ENCODE data around the gene VWA8. TPM values are rescaled to one million over a fixed set of nuclear protein-coding genes. Genes with fewer than 3 reads are reported as not detected.
"Not testable (repeated sequence)": the region's sequence is repeated elsewhere in the genome, so short reads cannot be mapped to it uniquely, and the experiment has no call there.

VWA8 gene
- total and polyA plus RNA-seq, 9 donors: 6.5 to 16.0 (median 9.3) TPM

DNA sequence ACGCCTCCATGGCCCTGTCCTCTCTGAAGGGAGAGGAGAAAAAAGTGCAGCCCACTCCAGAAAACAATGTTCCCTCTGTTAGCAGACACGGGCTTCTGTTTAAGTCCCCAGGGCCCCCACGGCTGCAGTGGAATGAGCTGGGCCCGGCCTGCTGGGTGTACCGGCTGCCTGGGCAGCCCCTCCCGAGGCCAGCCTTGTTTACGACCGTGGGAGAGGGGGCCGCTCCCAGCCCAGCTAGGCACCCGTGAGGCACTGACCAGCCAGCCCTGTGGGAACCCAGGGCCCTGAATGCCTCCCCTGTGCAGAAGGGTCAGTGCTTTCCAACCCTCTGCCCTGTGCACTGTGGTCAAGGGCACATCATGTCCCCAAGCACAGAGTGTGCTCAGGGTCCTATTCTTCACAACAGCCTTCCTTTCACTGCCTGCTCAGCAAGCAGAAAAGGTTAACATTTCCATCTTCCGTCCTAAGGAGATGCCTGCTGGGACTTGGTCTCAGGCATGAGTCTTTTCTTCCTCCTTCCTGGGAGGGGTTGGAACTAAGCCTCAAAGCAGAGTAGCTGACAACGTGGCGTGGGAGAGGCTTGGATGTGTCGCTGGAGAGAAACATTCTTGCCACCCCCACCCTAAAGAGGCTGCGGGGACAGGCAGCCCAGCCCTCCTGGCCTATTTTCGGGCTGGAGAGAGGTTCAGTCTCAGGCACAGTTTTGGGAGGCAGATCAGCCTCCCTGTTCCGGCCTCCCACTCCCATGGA is 413.5 kb downstream of the VWA8 start:
- Histone ChIP-seq H3K36me3 (ENCODE audit: control insufficient read depth, insufficient read depth, low read length) (no peaks in the 10 kb centered on the region), H3K4me1 (ENCODE audit: control insufficient read depth, insufficient read depth, low read length) (peaks cover 20% of the 10 kb centered on the region), H3K27ac (ENCODE audit: low read length) (peak overlapping the region; percentile 29), H3K27me3 (ENCODE audit: control insufficient read depth, insufficient read depth, low read length) (no peaks in the 10 kb centered on the region), H3K4me3 (ENCODE audit: low read length) (no peak overlapping the region), H3K9me3 (replicated peaks; ENCODE audit: control insufficient read depth, low read depth, low read length) (peaks cover under 1% of the 10 kb centered on the region)
- 24% methylated on average over 14 of the region's 17 CpGs for WGBS (ENCODE audit: insufficient coverage)
- peak; percentile 86 for DNase-seq

DNA sequence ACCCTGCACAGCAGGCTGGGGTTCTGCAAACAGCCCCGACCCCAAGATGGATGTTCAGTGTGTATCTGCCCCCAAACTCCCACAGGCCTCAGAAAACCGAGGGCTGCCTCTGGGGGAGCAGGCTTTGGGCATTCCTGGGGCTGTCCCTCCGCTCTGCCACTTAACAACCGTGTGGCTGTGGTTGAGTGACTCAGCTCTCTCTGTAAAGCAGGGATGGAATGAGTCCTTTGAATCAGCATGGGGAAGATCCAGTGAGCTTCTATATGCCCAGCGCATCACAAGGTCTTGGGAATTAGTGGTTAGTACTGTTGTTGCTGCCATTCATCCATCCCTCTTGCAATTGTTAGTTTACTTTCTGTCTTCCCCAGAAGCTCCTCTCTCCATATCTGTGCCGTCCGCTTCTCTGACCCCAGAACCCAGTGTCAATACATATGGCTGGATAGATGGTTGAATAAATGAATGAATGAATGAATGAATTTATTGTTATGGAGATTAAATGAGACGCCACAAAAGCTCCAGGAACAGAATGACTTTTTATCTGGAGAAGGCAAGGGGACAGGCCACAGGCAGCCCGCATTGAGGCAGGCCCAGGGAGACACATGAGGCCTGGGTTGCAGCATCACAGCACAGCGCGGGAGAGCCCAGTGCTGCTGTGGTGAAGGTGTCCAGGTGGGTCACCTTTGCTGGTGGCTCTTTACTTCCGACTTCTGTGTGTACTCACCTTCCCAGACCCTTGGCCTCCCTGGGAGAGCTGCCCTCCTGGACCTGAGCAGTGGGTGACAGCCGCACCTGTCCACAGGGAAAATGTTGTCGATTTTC is 414.3 kb downstream of the VWA8 start:
- WGBS (ENCODE audit: insufficient coverage): 78% methylated on average over 7 of the region's 14 CpGs
- Histone ChIP-seq H3K9me3 (replicated peaks; ENCODE audit: control insufficient read depth, low read depth, low read length) (peaks cover 2% of the 10 kb centered on the region), H3K4me1 (ENCODE audit: control insufficient read depth, insufficient read depth, low read length) (peaks cover 15% of the 10 kb centered on the region), H3K27me3 (ENCODE audit: control insufficient read depth, insufficient read depth, low read length) (no peaks in the 10 kb centered on the region), H3K27ac (ENCODE audit: low read length) (no peak overlapping the region), H3K4me3 (ENCODE audit: low read length) (no peak overlapping the region), H3K36me3 (ENCODE audit: control insufficient read depth, insufficient read depth, low read length) (no peaks in the 10 kb centered on the region)
- DNase-seq: no peak

DNA sequence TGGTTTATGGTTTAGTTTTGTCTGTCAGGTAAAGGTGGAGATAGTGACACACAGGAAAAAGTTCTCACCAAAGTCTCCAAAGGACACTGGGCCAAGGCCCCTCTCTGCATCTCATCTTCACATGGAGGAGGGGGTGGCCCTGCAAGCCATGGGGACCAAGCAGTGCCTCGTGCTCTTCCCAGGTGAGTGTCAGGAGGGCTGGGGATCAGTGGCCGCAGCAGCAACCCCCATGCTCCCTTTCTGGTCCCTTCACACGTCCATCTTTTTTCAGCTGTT is 415.5 kb downstream of the VWA8 start:
- no peak overlapping the region for H3K27ac ChIP-seq (ENCODE audit: low read length)
- H3K4me3 ChIP-seq (ENCODE audit: low read length): no peak overlapping the region
- WGBS (ENCODE audit: insufficient coverage): no CpG with 5 or more reads among the region's 3 CpGs
- H3K36me3 ChIP-seq (ENCODE audit: control insufficient read depth, insufficient read depth, low read length): no peaks in the 10 kb centered on the region
- peaks cover 15% of the 10 kb centered on the region for H3K4me1 ChIP-seq (ENCODE audit: control insufficient read depth, insufficient read depth, low read length)
- no peak for DNase-seq
- no peaks in the 10 kb centered on the region for H3K27me3 ChIP-seq (ENCODE audit: control insufficient read depth, insufficient read depth, low read length)
- H3K9me3 ChIP-seq (replicated peaks; ENCODE audit: control insufficient read depth, low read depth, low read length): peaks cover 2% of the 10 kb centered on the region

DNA sequence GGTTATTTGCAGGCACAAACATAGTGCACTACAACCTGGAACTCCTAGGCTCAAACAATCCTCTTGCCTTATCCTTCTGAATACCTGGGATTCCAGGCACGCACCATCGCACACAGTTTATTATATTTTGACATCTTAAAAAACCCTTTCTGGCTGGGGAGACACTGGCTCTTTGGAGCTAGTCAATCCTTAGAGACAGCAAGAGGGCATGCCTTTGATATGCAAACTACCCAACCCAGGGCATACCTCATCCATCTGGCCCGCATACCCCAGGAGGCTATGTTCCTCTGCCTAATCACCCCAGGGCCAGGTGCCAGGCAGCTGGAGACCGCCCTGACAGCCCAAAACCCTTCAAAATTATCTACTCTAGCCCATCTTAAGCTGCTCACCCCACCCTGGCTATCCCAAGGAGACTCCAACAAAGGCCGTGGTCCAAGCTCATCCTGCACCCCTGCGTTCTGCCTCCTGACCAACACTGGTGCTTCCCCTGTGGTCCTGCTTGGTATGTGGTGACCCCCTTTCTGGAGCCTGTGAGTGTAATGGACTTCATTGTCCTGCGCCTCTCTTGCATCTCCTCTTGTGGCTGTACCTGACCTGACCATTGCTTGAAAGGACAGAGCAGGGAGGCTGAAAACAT is 417.1 kb downstream of the VWA8 start:
- Histone ChIP-seq H3K27ac (ENCODE audit: low read length) (no peak overlapping the region), H3K36me3 (ENCODE audit: control insufficient read depth, insufficient read depth, low read length) (no peaks in the 10 kb centered on the region), H3K4me1 (ENCODE audit: control insufficient read depth, insufficient read depth, low read length) (peaks cover 15% of the 10 kb centered on the region), H3K4me3 (ENCODE audit: low read length) (no peak overlapping the region), H3K9me3 (replicated peaks; ENCODE audit: control insufficient read depth, low read depth, low read length) (peaks cover 2% of the 10 kb centered on the region), H3K27me3 (ENCODE audit: control insufficient read depth, insufficient read depth, low read length) (no peaks in the 10 kb centered on the region)
- no peak for DNase-seq
- WGBS (ENCODE audit: insufficient coverage): 97% methylated on average over 6 of the region's 7 CpGs

DNA sequence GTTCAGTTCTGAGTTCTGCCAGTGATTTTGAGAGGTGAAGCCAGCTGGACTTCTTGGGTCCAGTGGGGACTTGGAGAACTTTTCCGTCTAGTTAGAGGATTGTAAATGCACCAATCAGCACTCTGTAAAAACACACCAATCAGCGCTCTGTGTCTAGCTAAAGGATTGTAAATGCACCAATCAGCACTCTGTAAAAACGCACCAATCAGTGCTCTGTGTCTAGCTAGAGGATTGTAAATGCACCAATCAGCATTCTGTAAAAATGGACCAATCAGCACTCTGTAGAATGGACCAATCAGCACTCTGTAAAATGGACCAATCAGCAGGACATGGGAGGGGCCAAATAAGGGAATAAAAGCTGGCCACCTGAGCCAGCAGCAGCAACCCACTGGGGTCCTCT is 418.1 kb downstream of the VWA8 start:
- not testable (repeated sequence) for H3K4me3 ChIP-seq (ENCODE audit: low read length); H3K36me3 ChIP-seq (ENCODE audit: control insufficient read depth, insufficient read depth, low read length); H3K9me3 ChIP-seq (replicated peaks; ENCODE audit: control insufficient read depth, low read depth, low read length); DNase-seq; H3K27ac ChIP-seq (ENCODE audit: low read length); H3K27me3 ChIP-seq (ENCODE audit: control insufficient read depth, insufficient read depth, low read length)
- no CpG with 5 or more reads among the region's 3 CpGs for WGBS (ENCODE audit: insufficient coverage)
- H3K4me1 ChIP-seq (ENCODE audit: control insufficient read depth, insufficient read depth, low read length): peaks cover 11% of the 10 kb centered on the region

DNA sequence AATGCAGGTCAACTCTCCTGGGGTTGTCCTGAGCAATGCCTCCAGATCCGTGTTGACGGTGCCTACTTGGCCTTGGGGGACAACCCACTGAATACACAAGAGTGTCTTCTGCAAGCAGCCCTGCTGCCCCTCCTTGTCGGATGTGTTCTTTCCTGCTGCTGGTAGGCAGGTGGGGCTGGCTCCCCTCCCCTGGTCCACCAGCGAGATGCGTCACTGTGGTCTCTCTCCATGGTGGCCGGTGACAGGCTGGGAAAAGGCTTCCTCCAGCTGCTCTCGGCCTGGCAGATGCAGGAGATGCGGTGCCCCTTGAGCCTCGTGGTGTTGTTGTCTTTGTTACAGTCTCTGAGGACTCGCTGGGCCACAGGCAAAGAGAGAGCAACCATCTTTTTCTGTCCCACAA is 418.6 kb downstream of the VWA8 start:
- H3K4me1 ChIP-seq (ENCODE audit: control insufficient read depth, insufficient read depth, low read length): peaks cover 6% of the 10 kb centered on the region
- no peaks in the 10 kb centered on the region for H3K27me3 ChIP-seq (ENCODE audit: control insufficient read depth, insufficient read depth, low read length)
- peaks cover 2% of the 10 kb centered on the region for H3K9me3 ChIP-seq (replicated peaks; ENCODE audit: control insufficient read depth, low read depth, low read length)
- no peaks in the 10 kb centered on the region for H3K36me3 ChIP-seq (ENCODE audit: control insufficient read depth, insufficient read depth, low read length)
- WGBS (ENCODE audit: insufficient coverage): 95% methylated on average over 7 of the region's 10 CpGs
- no peak overlapping the region for H3K4me3 ChIP-seq (ENCODE audit: low read length)
- H3K27ac ChIP-seq (ENCODE audit: low read length): no peak overlapping the region
- DNase-seq: no peak

DNA sequence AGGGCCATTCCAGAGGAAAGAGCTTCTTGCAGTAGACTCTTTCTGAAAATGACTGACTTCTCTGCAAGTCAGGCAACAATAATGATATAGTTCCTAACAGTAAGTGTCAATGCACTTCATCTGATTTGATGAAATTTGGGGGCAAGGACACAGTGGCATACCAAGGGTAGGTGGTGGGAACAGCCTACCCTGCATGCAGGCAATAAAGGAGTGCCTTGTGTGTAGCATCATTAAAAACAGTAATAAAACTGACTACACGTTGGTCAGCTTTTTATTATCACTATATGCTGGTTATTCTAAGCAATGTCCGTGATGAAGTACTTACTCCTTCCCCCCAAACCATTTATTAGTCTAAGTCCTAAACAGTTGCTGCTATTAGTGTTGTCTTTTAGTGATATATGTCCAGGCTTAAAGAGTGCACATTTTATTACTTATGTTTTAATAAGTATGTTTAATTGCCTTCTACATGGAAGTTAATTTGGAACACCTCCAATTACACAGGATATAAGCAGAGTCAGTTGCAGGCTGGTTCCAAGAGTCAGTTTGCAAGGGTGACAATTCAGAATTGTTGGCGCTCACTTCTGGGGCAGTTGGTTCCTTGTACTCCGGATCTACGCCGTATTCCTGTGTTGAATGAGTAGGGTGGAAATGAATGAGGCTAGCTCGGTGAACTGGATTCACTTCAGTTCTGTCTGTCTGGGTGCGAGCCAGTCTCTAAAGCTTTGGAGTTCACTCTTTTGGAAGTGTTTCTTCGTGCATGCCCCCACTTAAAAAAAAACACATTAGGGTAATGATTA is 419.6 kb downstream of the VWA8 start:
- Histone ChIP-seq H3K36me3 (ENCODE audit: control insufficient read depth, insufficient read depth, low read length) (no peaks in the 10 kb centered on the region), H3K27ac (ENCODE audit: low read length) (no peak overlapping the region), H3K9me3 (replicated peaks; ENCODE audit: control insufficient read depth, low read depth, low read length) (peaks cover 2% of the 10 kb centered on the region), H3K27me3 (ENCODE audit: control insufficient read depth, insufficient read depth, low read length) (no peaks in the 10 kb centered on the region), H3K4me1 (ENCODE audit: control insufficient read depth, insufficient read depth, low read length) (no peaks in the 10 kb centered on the region), H3K4me3 (ENCODE audit: low read length) (no peak overlapping the region)
- DNase-seq: no peak
- no CpG with 5 or more reads among the region's 9 CpGs for WGBS (ENCODE audit: insufficient coverage)

DNA sequence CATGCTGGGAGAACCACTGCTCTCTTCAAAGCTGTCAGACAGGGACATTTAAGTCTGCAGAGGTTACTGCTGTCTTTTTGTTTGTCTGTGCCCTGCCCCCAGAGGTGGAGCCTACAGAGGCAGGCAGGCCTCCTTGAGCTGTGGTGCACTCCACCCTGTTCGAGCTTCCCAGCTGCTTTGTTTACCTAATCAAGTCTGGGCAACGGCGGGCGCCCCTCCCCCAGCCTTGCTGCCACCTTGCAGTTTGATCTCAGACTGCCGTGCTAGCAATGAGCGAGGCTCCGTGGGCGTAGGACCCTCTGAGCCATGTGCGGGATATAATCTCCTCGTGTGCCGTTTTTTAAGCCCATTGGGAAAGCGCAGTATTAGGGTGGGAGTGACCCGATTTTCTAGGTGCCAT is 420.7 kb downstream of the VWA8 start:
- DNase-seq; H3K9me3 ChIP-seq (replicated peaks; ENCODE audit: control insufficient read depth, low read depth, low read length); H3K27ac ChIP-seq (ENCODE audit: low read length); H3K4me1 ChIP-seq (ENCODE audit: control insufficient read depth, insufficient read depth, low read length); H3K36me3 ChIP-seq (ENCODE audit: control insufficient read depth, insufficient read depth, low read length); H3K27me3 ChIP-seq (ENCODE audit: control insufficient read depth, insufficient read depth, low read length); H3K4me3 ChIP-seq (ENCODE audit: low read length): not testable (repeated sequence)
- WGBS (ENCODE audit: insufficient coverage): no CpG with 5 or more reads among the region's 13 CpGs

DNA sequence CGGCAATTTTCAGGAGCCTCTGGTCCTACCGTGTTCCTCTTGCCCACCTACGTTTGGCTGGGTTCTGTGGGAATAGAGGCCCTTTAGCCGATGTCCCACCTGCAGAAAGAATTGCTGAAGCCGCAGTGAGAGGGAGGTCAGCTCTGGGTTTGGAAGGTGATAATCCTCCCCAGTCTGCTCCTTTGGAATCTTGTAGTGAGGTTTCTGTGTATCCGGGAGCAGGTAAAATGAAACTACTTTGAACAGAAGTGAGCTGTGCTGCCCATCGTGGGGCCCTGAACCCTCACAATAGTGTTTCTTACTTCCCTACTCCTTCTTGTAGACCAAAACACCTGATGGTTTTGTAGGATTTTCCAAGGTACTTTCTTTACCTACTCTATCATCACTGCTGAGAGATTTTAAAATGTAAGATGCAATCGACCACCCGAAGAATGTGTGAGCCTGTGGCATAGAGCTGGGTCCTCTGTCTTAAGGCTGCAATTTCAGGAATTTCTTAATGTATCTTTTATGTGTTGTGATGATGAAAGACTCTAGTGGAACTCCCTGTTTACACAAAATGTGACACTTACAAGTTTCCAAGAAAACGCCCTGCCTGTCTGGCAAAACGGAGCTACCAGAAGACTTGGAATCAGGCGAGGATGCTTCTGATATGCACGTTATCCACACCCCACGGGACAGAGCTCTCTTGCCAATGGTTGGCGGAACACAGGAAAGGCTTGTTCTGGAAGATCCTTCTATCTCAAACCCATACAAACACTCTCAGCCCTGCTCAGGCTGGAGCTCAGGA is 427.4 kb downstream of the VWA8 start:
- Histone ChIP-seq H3K27me3 (ENCODE audit: control insufficient read depth, insufficient read depth, low read length) (no peaks in the 10 kb centered on the region), H3K27ac (ENCODE audit: low read length) (no peak overlapping the region), H3K9me3 (replicated peaks; ENCODE audit: control insufficient read depth, low read depth, low read length) (no peaks in the 10 kb centered on the region), H3K4me3 (ENCODE audit: low read length) (no peak overlapping the region), H3K36me3 (ENCODE audit: control insufficient read depth, insufficient read depth, low read length) (no peaks in the 10 kb centered on the region), H3K4me1 (ENCODE audit: control insufficient read depth, insufficient read depth, low read length) (no peaks in the 10 kb centered on the region)
- DNase-seq: no peak
- WGBS (ENCODE audit: insufficient coverage): 46% methylated on average over 8 of the region's 15 CpGs
